GM19193 (cell line): Measurements from ENCODE around the gene DPF3.

Experiments
- POLR2A ChIP-seq: IDR thresholded peaks from 4 replicates; pipeline ENCODE4 v1.6.1; 2011; ENCODE audit not compliant: insufficient read depth, insufficient read length; ENCODE audit errors: extremely low read depth

Gene DPF3

DNA sequence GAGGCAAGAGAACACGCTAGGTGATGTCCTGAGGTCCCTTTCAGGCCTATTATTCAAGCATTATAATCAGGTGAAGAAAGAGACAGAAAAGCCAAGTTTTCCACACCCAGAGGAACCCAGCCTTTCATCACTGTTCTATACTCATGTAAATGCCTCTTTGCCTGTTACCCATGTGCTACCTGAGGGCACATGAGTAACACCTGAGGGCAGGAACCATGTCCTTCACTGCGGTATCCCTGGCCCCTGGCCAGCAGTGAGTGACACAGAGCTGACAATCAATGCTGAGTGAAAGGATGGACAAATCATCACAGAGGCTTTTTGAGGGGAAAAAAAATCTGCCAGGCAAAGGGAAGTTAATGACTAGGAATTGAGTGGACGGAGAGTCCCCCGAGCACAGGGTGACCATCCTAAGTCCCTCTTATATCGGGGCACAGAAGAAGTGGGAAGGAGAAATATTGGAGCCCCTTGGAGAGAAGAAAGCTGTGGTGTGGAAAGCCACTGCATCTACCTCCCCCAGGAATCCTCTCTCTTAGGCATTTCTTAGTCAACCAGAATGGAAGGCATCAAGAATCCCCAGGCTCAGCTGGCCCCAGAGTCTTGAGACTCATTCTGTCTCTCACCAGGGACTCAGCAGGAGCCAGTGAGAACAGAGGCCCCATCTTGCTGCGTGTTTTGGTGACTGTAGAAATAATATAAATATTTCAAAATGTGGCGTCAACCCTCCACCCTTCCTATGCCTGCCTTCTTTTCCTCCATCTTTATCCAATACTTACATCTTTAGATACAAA is 212.9 kb downstream of the DPF3 start:
- TF ChIP-seq POLR2A, result no peak

GRCh38 chr14:72679536-72680151 is 214.3 kb downstream of the DPF3 start:
- no peak for TF ChIP-seq POLR2A

GRCh38 chr14:72679141-72679535 is 214.8 kb downstream of the DPF3 start:
- no peak for TF ChIP-seq POLR2A

DNA sequence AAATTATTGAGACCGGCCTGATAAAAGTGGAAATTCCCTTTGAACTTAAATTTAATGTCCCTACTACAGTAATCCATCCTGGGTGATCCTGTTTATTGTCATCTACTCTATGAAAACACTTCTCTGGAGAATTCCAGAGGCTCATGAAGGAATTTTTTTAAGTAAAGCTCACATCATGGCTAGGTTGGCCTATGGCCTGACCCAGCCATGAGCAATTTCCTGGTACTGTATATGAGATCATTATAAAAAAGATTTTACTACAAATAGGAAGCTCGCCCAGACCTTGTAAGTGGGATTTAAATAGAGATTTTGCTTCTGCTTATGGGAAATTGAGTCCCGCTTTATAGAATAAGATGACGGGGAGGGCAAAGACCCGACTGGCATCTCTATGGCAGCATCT is 215.5 kb downstream of the DPF3 start:
- TF ChIP-seq POLR2A, result no peak

GRCh38 chr14:72677664-72678063 is 216.2 kb downstream of the DPF3 start:
- no peak for TF ChIP-seq POLR2A

DNA sequence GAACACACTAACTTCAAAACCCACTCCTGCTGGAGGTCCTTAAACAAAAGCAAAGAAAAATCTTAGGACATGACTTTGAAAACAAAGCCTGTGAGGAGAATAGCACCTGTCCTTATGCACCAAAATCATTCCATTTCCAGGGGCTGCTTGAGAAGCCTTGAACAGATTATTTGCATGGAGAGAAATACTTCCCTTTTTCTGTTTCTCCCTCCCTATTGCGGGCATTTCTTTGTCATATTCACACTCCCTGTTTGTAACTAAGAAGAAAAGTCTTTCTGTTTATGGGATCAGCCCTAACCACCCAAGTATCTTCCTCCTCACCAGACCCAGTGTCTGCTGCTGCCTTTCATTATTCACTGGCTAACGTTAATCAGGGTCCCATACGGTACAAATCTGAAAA is 218.8 kb downstream of the DPF3 start:
- no peak for TF ChIP-seq POLR2A

GRCh38 chr14:72673179-72673578 is 220.7 kb downstream of the DPF3 start:
- no peak for TF ChIP-seq POLR2A

DNA sequence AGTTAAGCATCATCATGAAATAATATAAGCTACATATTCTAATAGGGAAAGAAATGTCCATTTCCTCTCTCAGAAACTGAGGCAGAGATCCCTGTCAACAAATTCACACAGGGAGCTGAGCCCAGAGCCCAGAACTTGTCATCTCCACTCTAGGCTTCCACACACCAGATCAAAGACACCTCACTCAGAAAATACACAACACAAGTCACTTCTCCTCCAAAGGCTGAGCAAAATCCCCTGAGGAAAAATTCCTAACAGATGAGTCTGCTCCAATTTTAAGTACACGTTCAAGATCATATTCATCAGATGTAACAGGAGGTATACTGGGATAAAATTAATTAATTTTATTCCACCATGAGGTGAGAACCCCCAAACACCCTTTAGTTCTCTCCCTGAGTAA is 227.3 kb downstream of the DPF3 start:
- TF ChIP-seq POLR2A, result no peak

GRCh38 chr14:72665259-72665658 is 228.6 kb downstream of the DPF3 start:
- no peak for TF ChIP-seq POLR2A

- no peak for TF ChIP-seq POLR2A
Measured at GRCh38 chr14:72664651-72665050, 229.2 kb downstream of the DPF3 start.

GRCh38 chr14:72663956-72664650 is 229.8 kb downstream of the DPF3 start:
- no peak for TF ChIP-seq POLR2A

DNA sequence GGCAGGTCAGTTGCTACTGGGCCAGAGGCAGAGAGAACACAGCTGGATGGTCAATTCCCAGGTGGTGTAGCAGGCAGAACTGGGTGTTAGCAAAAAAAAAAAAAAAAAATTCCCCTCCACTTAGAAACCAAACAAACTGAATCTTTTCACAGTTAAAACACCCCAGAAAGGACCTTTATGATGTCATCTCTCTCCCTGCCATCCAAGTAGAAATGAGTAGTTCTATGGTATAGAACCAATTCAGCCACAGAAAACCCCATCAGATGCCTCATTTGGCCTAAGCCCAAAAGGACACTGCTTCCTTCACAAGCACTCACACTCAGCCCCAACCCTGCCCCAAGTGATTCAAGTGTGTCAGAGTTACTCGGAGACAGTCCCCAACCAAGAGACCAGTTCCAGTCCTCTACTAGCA is 230.8 kb downstream of the DPF3 start:
- TF ChIP-seq POLR2A, result no peak

- TF ChIP-seq POLR2A, result no peak
Measured at GRCh38 chr14:72662214-72662613, 231.7 kb downstream of the DPF3 start.

DNA sequence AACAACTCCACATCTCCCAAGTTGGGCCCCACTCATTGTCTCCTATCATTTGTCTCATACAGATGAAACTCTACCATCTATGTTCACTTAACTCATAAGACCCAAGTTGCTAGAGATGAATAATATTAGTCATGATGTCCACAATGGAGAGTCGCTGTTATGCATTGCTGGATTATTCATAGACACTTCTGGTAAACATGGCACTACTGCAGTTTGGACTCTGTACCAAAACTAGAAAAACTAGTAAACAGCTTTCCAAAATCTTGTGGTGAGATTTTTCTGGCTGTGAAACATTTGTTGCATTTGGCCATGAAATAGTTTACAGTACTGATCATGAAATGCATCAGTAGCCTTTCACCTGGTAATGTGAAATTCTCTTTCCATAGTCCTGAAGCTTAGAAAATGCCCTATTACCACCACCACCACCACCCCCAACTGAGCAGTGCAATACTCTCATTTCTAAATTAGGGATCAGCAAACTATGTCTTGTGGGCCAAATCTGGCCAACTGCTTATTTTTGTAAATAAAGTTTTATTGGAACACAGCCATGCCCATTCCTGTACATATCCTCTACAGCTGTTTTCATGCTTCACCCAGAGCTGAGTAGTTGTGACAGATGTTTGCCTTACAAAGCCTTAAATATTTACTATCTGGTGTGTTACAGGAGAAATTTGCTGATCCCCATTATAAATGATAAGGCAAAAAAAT is 236.5 kb downstream of the DPF3 start:
- no peak for TF ChIP-seq POLR2A

DNA sequence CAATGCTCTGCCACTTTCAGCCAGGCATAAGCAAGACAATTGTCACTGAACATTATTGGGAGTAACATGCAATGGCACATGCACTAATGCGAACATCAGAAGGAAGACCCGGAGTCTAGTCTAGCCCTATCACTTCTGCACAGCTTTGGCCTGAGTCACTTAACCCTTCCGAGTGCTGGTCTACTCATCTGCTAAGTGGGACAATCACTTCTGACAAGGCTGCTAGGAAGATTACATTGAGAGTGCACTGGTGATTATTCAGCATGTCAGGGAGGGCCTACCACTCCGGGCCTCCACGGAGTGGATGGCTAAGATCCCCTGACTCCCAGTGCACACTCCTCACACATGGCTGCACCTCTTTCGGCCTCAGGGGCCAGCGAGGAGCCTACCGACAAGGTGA is 240.9 kb downstream of the DPF3 start:
- no peak for TF ChIP-seq POLR2A
